OCI-LY7 (cell line): ENCODE data around the gene KCNQ5.

Experiments used
- CTCF ChIP-seq: fragments of 200-600 bp; sonication (generic); conservative IDR thresholded peaks from 2 replicates; pipeline ENCODE4 v1.5.1; 2014; ENCODE audit warnings: mild to moderate bottlenecking, antibody characterized with exemption, low read length, moderate library complexity, mixed read lengths
- EZH2phosphoT487 ChIP-seq: fragments of 200-600 bp; sonication (generic); IDR thresholded peaks from 2 replicates; pipeline ENCODE4 v1.6.1; 2018; ENCODE audit warnings: low read depth, borderline replicate concordance, mild to moderate bottlenecking, mixed run types, antibody characterized with exemption, low read length, moderate library complexity, mixed read lengths

DNA sequence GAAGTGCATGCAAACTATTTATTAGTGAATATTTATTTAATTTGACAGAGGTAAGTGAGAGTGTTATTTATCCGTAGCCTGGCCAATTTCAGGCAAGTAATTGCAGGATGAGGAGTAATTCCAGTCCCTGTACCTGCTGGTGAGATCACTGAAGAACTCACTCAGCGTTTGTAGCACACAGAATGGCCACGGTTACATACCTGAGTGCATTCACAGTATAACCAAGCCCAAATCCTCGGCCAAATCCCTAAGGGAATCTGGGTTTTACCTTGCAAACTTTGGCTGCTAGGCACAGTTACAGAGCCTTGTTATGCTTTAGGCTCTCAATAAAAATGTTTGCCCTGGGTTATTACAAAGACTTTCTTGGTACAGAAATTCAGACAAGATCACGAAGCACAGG, 93.3 kb downstream of the KCNQ5 start:
- TF ChIP-seq CTCF = no peak
- no peak for TF ChIP-seq EZH2phosphoT487
